Activated CD4-positive, CD25-positive, alpha-beta regulatory T cell treated with anti-CD3 and anti-CD28 coated beads, Interleukin-2, amount 50 U/mL, for 72 hours (primary cell): ENCODE results near the gene OXNAD1.

Experiments
- DNase-seq: peaks from one replicate; pipeline ENCODE4 v3.0.0; 2021

The OXNAD1 gene

GRCh38 chr3:16329036-16329825 is 64.2 kb downstream of the OXNAD1 start:
- DNase-seq, result no peak

- DNase-seq, result no peak
Measured at GRCh38 chr3:16329826-16330129, 64.8 kb downstream of the OXNAD1 start.

- no peak for DNase-seq
Measured at GRCh38 chr3:16330351-16330750, 65.3 kb downstream of the OXNAD1 start.

- DNase-seq, result no peak
Measured at GRCh38 chr3:16331319-16331883, 66.4 kb downstream of the OXNAD1 start.

GRCh38 chr3:16332904-16333426 is 68.0 kb downstream of the OXNAD1 start:
- DNase-seq, result no peak

GRCh38 chr3:16334909-16335308 is 69.9 kb downstream of the OXNAD1 start:
- no peak for DNase-seq

- no peak for DNase-seq
Measured at GRCh38 chr3:16335333-16335732, 70.3 kb downstream of the OXNAD1 start.

GRCh38 chr3:16335772-16336645 is 71.0 kb downstream of the OXNAD1 start:
- no peak for DNase-seq

- DNase-seq, result no peak
Measured at GRCh38 chr3:16336825-16337224, 71.8 kb downstream of the OXNAD1 start.

GRCh38 chr3:16337856-16338540 is 73.0 kb downstream of the OXNAD1 start:
- no peak for DNase-seq

GRCh38 chr3:16338999-16339398 is 74.0 kb downstream of the OXNAD1 start:
- DNase-seq, result no peak

GRCh38 chr3:16343101-16343500 is 78.1 kb downstream of the OXNAD1 start:
- DNase-seq, result no peak

GRCh38 chr3:16346413-16347081 is 81.5 kb downstream of the OXNAD1 start:
- no peak for DNase-seq

- no peak for DNase-seq
Measured at GRCh38 chr3:16347548-16347947, 82.5 kb downstream of the OXNAD1 start.

- DNase-seq, result no peak
Measured at GRCh38 chr3:16349986-16350596, 85.1 kb downstream of the OXNAD1 start.

GRCh38 chr3:16350597-16351318 is 85.7 kb downstream of the OXNAD1 start:
- no peak for DNase-seq

- no peak for DNase-seq
Measured at GRCh38 chr3:16352428-16352827, 87.4 kb downstream of the OXNAD1 start.

GRCh38 chr3:16354291-16354690 is 89.3 kb downstream of the OXNAD1 start:
- no peak for DNase-seq
